Stimulated activated CD4-positive, alpha-beta T cell treated with anti-CD3 and anti-CD28 coated beads, Interleukin-2, amount 100 ng/mL, for 4 hours (primary cell): ENCODE results near the gene IL32.

ENCODE experiments used
- DNase-seq: peaks from one replicate; pipeline ENCODE4 v3.0.0-alpha.2; 2020; ENCODE audit warnings: low read depth

IL32 gene

GRCh38 chr16:3118204-3118790 is 52.9 kb downstream of the IL32 start:
- no peak for DNase-seq

DNA sequence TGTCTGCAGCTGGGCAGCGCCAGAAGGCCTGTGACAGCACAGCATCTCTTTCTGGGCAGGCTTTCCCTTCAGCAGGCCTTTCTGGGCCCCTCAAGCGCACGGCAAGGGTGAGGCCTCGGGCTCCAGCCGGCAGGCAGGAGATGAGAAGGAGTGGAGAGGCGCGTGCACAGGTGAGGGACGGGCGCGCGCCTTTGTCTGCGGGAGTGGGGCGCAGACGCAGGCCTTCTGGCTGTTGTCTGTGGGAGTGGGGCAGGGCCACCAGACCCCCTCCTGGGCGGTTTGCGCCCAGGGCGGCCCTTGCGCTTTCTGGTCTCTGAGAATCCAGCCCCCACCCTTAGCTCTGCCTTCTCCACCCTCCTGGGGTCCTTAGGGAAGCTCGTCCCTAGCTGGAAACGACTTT is 53.4 kb downstream of the IL32 start:
- no peak for DNase-seq
